WTC11 (cell line): ENCODE results near the gene RABAC1. TPM values are rescaled to one million over a fixed set of nuclear protein-coding genes. Genes with fewer than 3 reads are reported as not detected.

ENCODE experiments used
- ATAC-seq: fragments of 200-7000 bp; cut with Tn5 transposase; 2 replicates; pipeline ENCODE4 v1.10.0; 2021; ENCODE audit warnings: mild to moderate bottlenecking, moderate library complexity
- CTCF ChIA-PET: fragments of 300-600 bp; sonication (Branson Sonifier 250); formaldehyde crosslinking; loops from one replicate; lab custom pipeline; 2021; ENCODE audit warnings: antibody characterized with exemption; lab: Charles Lee
- POLR2A ChIA-PET: fragments of 350-600 bp; sonication (Branson Sonifier 250); formaldehyde crosslinking; loops from one replicate; lab custom pipeline; 2021; ENCODE audit warnings: antibody characterized with exemption; lab: Charles Lee
- DNase-seq: peaks from one replicate; pipeline ENCODE4 v3.0.0; 2021; ENCODE audit warnings: low spot score
- H3K27ac Mint-ChIP-seq: 2 replicates; pipeline ENCODE4 v1.8.0; 2021; ENCODE audit warnings: mixed read lengths
- H3K27me3 Mint-ChIP-seq: 2 replicates; pipeline ENCODE4 v1.8.0; 2021; ENCODE audit warnings: low read depth, mild to moderate bottlenecking, moderate library complexity, mixed read lengths
- H3K36me3 Mint-ChIP-seq: 2 replicates; pipeline ENCODE4 v1.8.0; 2021; ENCODE audit warnings: mixed read lengths
- H3K4me1 Mint-ChIP-seq: 2 replicates; pipeline ENCODE4 v1.8.0; 2022; ENCODE audit warnings: mixed read lengths
- H3K4me3 Mint-ChIP-seq: 2 replicates; pipeline ENCODE4 v1.8.0; 2021; ENCODE audit warnings: mild to moderate bottlenecking, moderate library complexity, mixed read lengths
- H3K9me3 Mint-ChIP-seq: 2 replicates; pipeline ENCODE4 v1.8.0; 2021; ENCODE audit warnings: mixed read lengths
- ATF1 ChIP-seq: sonication (generic); formaldehyde crosslinking; IDR thresholded peaks from 2 replicates; pipeline ENCODE4 v1.8.1; 2023; ENCODE audit warnings: mild to moderate bottlenecking, moderate library complexity, missing genetic modification reagents
- CREM ChIP-seq: sonication (generic); formaldehyde crosslinking; IDR thresholded peaks from 2 replicates; pipeline ENCODE4 v1.8.1; 2022; ENCODE audit warnings: mild to moderate bottlenecking, missing genetic modification reagents, moderate library complexity
- GABPB1 ChIP-seq: sonication (generic); formaldehyde crosslinking; IDR thresholded peaks from 2 replicates; pipeline ENCODE4 v1.8.1; 2023; ENCODE audit warnings: mild to moderate bottlenecking, missing genetic modification reagents
- GTF2I ChIP-seq: fragments of 250-450 bp; sonication (Bioruptor Pico); conservative IDR thresholded peaks from 2 replicates; pipeline ENCODE4 v1.4.0; 2021; ENCODE audit warnings: mild to moderate bottlenecking
- NR1H2 ChIP-seq: sonication (generic); formaldehyde crosslinking; IDR thresholded peaks from 2 replicates; pipeline ENCODE4 v1.9.0; 2021; ENCODE audit warnings: mild to moderate bottlenecking, moderate library complexity, missing genetic modification reagents
- RORB ChIP-seq: fragments of 250-450 bp; sonication (Bioruptor Pico); IDR thresholded peaks from 2 replicates; pipeline ENCODE4 v1.9.0; 2021; ENCODE audit warnings: mild to moderate bottlenecking
- SOX15 ChIP-seq: fragments of 250-450 bp; sonication (Bioruptor Pico); IDR thresholded peaks from 2 replicates; pipeline ENCODE4 v1.9.0; 2021; ENCODE audit warnings: mild to moderate bottlenecking
- TP53 ChIP-seq: sonication (generic); formaldehyde crosslinking; IDR thresholded peaks from 2 replicates; pipeline ENCODE4 v1.8.1; 2023; ENCODE audit warnings: mild to moderate bottlenecking, missing genetic modification reagents
- ZNF671 ChIP-seq: fragments of 250-450 bp; sonication (Bioruptor Pico); IDR thresholded peaks from 2 replicates; pipeline ENCODE4 v1.8.0; 2021; ENCODE audit warnings: mild to moderate bottlenecking
- total RNA-seq: library from RNA; stranded (reverse); gene quantifications from 3 replicates; pipeline ENCODE4 v1.2.3, GENCODE V29; 2021
- TF ChIP-seq, protein P1 (sequence below): fragments of 250-450 bp; sonication (Bioruptor Pico); IDR thresholded peaks from 2 replicates; pipeline ENCODE4 v1.8.0; 2021; ENCODE audit warnings: mild to moderate bottlenecking
- TF ChIP-seq, protein P2 (sequence below): sonication (generic); formaldehyde crosslinking; IDR thresholded peaks from 2 replicates; pipeline ENCODE4 v1.8.1; 2022; ENCODE audit warnings: mild to moderate bottlenecking, missing genetic modification reagents, moderate library complexity, borderline replicate concordance
- TF ChIP-seq, protein P3 (sequence below): sonication (generic); formaldehyde crosslinking; IDR thresholded peaks from 2 replicates; pipeline ENCODE4 v1.8.1; 2023; ENCODE audit warnings: mild to moderate bottlenecking, moderate library complexity, missing genetic modification reagents
- TF ChIP-seq, protein P4 (sequence below): sonication (generic); formaldehyde crosslinking; IDR thresholded peaks from 2 replicates; pipeline ENCODE4 v1.8.0; 2022; ENCODE audit warnings: mild to moderate bottlenecking, missing genetic modification reagents
- TF ChIP-seq, protein P5 (sequence below): sonication (generic); formaldehyde crosslinking; IDR thresholded peaks from 2 replicates; pipeline ENCODE4 v1.8.1; 2022; ENCODE audit warnings: missing genetic modification reagents, borderline replicate concordance
- TF ChIP-seq, protein P6 (sequence below): fragments of 250-450 bp; sonication (Bioruptor Pico); IDR thresholded peaks from 2 replicates; pipeline ENCODE4 v1.9.0; 2021; ENCODE audit warnings: mild to moderate bottlenecking, borderline replicate concordance

RABAC1 gene
- total RNA-seq, 1 experiment from 2014 or later, result 159 TPM

DNA sequence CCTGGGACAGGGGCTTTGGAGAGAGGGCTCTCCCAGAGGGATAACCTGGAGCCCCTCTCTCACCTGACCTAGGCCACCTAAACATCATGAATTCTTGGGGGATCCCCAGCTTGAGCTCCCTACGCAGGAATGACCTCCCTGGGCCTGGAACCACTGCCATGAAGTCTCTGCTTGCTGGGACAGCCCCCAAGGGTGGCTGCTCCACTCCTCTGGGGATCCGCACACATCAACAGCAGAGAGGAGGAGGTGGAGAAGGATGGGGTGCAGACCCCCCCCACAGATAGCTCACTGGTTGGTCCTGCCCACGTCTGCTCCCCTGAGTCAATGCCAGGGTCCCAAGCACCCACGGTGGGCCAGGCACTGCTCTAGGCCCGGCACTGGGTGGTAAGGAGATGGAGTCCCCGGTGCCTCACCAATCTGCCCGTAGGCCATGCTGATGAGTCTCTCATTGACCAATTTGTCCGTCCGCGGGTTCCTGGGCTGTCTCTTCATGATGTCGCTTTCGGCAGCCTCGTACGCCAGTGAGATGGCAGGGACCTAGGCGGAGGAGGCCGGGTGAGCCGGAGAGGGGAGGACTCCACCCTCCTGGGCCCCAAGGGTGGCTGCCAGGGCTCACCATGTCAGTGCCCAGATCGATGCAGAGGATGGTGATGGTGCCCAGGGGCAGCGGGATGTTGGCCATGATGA, 10.8 kb upstream of the RABAC1 start:
- H3K27ac Mint-ChIP-seq, result no peak overlapping the region
- TF ChIP-seq ZNF671 (CRISPR knock-in tag) (no peak), GABPB1 (CRISPR knock-in tag) (no peak), SOX15 (no peak), TP53 (CRISPR knock-in tag) (no peak), GTF2I (CRISPR knock-in tag) (no peak), CREM (CRISPR knock-in tag) (no peak), RORB (CRISPR knock-in tag) (no peak), ATF1 (CRISPR knock-in tag) (no peak), NR1H2 (CRISPR knock-in tag) (no peak)
- TF ChIP-seq, protein P1, sequence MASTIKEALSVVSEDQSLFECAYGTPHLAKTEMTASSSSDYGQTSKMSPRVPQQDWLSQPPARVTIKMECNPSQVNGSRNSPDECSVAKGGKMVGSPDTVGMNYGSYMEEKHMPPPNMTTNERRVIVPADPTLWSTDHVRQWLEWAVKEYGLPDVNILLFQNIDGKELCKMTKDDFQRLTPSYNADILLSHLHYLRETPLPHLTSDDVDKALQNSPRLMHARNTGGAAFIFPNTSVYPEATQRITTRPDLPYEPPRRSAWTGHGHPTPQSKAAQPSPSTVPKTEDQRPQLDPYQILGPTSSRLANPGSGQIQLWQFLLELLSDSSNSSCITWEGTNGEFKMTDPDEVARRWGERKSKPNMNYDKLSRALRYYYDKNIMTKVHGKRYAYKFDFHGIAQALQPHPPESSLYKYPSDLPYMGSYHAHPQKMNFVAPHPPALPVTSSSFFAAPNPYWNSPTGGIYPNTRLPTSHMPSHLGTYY (CRISPR knock-in tag), result no peak
- TF ChIP-seq, protein P2, sequence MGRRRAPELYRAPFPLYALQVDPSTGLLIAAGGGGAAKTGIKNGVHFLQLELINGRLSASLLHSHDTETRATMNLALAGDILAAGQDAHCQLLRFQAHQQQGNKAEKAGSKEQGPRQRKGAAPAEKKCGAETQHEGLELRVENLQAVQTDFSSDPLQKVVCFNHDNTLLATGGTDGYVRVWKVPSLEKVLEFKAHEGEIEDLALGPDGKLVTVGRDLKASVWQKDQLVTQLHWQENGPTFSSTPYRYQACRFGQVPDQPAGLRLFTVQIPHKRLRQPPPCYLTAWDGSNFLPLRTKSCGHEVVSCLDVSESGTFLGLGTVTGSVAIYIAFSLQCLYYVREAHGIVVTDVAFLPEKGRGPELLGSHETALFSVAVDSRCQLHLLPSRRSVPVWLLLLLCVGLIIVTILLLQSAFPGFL, result no peak
- TF ChIP-seq, protein P3, sequence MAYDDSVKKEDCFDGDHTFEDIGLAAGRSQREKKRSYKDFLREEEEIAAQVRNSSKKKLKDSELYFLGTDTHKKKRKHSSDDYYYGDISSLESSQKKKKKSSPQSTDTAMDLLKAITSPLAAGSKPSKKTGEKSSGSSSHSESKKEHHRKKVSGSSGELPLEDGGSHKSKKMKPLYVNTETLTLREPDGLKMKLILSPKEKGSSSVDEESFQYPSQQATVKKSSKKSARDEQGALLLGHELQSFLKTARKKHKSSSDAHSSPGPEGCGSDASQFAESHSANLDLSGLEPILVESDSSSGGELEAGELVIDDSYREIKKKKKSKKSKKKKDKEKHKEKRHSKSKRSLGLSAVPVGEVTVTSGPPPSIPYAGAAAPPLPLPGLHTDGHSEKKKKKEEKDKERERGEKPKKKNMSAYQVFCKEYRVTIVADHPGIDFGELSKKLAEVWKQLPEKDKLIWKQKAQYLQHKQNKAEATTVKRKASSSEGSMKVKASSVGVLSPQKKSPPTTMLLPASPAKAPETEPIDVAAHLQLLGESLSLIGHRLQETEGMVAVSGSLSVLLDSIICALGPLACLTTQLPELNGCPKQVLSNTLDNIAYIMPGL, result no peak
- TF ChIP-seq, protein P4, sequence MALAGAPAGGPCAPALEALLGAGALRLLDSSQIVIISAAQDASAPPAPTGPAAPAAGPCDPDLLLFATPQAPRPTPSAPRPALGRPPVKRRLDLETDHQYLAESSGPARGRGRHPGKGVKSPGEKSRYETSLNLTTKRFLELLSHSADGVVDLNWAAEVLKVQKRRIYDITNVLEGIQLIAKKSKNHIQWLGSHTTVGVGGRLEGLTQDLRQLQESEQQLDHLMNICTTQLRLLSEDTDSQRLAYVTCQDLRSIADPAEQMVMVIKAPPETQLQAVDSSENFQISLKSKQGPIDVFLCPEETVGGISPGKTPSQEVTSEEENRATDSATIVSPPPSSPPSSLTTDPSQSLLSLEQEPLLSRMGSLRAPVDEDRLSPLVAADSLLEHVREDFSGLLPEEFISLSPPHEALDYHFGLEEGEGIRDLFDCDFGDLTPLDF, result no peak
- TF ChIP-seq, protein P5, sequence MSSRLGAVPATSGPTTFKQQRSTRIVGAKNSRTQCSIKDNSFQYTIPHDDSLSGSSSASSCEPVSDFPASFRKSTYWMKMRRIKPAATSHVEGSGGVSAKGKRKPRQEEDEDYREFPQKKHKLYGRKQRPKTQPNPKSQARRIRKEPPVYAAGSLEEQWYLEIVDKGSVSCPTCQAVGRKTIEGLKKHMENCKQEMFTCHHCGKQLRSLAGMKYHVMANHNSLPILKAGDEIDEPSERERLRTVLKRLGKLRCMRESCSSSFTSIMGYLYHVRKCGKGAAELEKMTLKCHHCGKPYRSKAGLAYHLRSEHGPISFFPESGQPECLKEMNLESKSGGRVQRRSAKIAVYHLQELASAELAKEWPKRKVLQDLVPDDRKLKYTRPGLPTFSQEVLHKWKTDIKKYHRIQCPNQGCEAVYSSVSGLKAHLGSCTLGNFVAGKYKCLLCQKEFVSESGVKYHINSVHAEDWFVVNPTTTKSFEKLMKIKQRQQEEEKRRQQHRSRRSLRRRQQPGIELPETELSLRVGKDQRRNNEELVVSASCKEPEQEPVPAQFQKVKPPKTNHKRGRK (CRISPR knock-in tag), result no peak
- TF ChIP-seq, protein P6, sequence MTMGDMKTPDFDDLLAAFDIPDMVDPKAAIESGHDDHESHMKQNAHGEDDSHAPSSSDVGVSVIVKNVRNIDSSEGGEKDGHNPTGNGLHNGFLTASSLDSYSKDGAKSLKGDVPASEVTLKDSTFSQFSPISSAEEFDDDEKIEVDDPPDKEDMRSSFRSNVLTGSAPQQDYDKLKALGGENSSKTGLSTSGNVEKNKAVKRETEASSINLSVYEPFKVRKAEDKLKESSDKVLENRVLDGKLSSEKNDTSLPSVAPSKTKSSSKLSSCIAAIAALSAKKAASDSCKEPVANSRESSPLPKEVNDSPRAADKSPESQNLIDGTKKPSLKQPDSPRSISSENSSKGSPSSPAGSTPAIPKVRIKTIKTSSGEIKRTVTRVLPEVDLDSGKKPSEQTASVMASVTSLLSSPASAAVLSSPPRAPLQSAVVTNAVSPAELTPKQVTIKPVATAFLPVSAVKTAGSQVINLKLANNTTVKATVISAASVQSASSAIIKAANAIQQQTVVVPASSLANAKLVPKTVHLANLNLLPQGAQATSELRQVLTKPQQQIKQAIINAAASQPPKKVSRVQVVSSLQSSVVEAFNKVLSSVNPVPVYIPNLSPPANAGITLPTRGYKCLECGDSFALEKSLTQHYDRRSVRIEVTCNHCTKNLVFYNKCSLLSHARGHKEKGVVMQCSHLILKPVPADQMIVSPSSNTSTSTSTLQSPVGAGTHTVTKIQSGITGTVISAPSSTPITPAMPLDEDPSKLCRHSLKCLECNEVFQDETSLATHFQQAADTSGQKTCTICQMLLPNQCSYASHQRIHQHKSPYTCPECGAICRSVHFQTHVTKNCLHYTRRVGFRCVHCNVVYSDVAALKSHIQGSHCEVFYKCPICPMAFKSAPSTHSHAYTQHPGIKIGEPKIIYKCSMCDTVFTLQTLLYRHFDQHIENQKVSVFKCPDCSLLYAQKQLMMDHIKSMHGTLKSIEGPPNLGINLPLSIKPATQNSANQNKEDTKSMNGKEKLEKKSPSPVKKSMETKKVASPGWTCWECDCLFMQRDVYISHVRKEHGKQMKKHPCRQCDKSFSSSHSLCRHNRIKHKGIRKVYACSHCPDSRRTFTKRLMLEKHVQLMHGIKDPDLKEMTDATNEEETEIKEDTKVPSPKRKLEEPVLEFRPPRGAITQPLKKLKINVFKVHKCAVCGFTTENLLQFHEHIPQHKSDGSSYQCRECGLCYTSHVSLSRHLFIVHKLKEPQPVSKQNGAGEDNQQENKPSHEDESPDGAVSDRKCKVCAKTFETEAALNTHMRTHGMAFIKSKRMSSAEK (CRISPR knock-in tag), result no peak
- CTCF ChIA-PET, result no interaction called here
- no peaks in the 10 kb centered on the region for H3K4me1 Mint-ChIP-seq
- no peak overlapping the region for H3K4me3 Mint-ChIP-seq
- H3K27me3 Mint-ChIP-seq, result no peaks in the 10 kb centered on the region
- ATAC-seq (no peak), DNase-seq (no peak)
- H3K36me3 Mint-ChIP-seq, result peaks cover 8% of the 10 kb centered on the region
- H3K9me3 Mint-ChIP-seq, result no peaks in the 10 kb centered on the region
- POLR2A ChIA-PET, result no interaction called here
